Measurements from ENCODE around the gene SPTLC3.

Gene SPTLC3

GRCh38 chr20:13031751-13032150, 23.0 kb downstream of the SPTLC3 start:
- TF ChIP-seq POLR2A (IDR thresholded peaks at IDR 0.05; ENCODE audit: low read depth, low read length), result no peak
- no peak for DNase-seq (ENCODE audit: insufficient read length, low spot score)

DNA sequence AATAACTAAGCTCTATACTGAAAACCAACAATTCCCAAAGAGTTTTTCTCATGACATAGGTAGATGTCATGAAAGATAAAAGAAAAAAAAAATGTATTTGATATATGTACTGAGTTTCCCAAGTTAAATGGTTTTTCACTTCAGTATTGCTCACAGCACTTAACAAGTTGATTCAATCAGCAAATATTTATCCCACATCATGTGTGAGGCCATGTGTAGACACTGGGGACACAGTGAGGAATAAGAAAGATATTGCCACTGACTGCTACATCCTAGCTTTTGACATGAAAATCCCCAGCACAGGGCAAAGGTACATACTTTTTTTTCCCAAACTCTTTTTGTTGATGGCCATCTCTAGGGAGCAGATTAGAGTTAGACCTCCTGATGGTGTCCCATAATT, 25.3 kb downstream of the SPTLC3 start:
- FAIRE-seq (no peak), DNase-seq (ENCODE audit: insufficient read length, low spot score) (no peak)
- no peak for TF ChIP-seq POLR2A (IDR thresholded peaks at IDR 0.05; ENCODE audit: low read depth, low read length)

More at GRCh38 chr20:13031751-13032150, 23.0 kb downstream of the SPTLC3 start:
- FAIRE-seq, result no peak

- DNase-seq (ENCODE audit: insufficient read length, low spot score), result no peak
- TF ChIP-seq POLR2A (IDR thresholded peaks at IDR 0.05; ENCODE audit: low read depth, low read length), result no peak
- FAIRE-seq, result no peak
Measured at GRCh38 chr20:13034936-13035335, 26.2 kb downstream of the SPTLC3 start.

DNA sequence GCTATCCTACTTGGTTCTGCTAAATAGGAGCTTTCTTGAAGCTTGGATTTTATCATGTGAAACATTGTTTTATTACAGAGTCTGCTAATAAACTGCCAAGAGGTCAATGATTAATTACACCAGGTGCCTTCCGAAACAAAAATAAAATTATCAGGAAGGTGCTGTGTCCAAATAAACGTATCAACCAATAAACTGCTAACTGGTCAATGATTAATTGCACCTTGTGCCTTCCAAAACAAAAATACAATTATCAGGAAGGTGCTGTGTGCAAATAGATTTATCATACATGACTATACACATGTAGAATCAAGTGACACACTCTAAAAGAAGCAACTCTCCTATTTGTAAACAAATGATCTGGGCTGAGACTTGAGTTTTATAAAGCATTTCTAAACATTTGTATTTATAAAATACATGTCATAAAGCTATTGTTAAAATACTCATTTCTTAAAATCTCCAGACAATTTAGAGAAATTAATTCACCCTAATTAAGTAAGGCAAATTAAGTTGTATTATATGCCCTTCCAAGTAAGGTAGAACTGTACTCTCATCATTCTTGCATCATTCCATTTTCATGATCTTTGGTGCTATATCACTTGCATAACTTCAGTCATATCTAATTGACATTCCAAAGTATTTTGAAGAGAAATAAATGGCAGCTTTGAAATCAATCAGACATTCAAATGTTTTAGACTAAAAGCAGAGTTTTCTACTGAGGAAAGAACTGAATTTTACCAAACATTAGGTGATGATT, 26.8 kb downstream of the SPTLC3 start:
- no peak for FAIRE-seq
- DNase-seq (ENCODE audit: insufficient read length, low spot score), result no peak
- TF ChIP-seq POLR2A (IDR thresholded peaks at IDR 0.05; ENCODE audit: low read depth, low read length), result no peak

DNA sequence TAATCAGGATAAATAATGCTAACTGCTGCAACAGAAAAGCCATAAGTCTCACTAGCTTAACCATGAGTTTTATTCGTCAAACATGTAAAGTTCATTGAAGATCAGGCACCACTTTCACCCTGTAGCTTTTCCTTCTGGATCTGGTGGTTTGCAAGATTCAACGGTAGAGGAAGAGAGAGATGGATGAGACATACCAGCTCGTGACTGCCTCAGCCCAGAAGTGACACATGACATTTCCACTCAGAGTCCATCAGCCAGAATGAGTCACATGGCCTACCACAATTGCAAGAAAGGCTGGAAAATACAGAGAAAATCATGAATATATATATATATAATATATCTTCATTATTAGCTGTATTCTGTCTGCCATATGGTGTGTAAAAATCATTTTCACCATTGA, 29.0 kb downstream of the SPTLC3 start:
- FAIRE-seq (no peak), DNase-seq (ENCODE audit: insufficient read length, low spot score) (no peak)
- TF ChIP-seq POLR2A (IDR thresholded peaks at IDR 0.05; ENCODE audit: low read depth, low read length), result no peak

DNA sequence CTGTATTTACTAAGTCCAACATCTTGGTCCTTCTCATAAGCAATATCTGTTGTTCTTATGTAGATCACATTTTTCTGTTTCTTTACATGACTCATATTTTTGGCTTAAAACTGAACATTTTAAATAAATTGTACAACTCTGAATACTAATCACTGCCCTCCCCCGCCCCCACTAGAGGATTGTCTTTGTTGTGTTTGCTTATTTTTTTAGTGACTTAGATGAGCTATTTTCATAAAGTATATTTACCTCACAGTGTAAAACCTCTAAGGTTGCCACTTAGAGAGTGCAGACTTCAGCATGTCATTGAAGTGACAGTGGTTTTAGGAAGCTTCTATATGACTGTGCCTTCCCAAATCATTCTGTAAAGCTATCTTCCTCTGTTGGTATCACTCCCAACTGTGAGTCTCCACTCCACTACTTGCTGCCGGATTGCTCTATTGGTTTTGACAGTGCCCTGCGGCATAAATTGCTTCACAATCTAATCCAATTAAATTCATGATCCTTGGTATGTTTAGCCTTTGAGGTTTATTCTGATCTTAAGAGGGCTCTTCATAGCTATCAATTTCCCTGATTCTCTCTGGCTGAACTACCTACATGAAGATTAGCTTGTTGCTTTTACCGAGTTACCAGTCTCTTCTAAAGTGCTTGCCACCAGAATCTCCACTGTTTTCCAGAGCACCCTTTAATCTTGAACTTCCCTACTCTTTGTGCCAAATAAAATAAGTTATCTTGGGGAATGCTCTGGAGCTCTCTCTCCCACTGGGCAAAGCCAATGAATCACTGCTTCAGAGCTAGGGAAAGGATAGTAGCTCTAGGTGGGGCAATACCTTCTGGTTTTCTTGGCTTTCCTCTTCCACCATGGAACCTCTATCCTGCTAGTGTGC, 33.0 kb downstream of the SPTLC3 start:
- FAIRE-seq (peak; percentile 68), DNase-seq (ENCODE audit: insufficient read length, low spot score) (no peak)
- TF ChIP-seq POLR2A (IDR thresholded peaks at IDR 0.05; ENCODE audit: low read depth, low read length), result no peak

- FAIRE-seq (no peak), DNase-seq (ENCODE audit: insufficient read length, low spot score) (no peak)
- no peak for TF ChIP-seq POLR2A (IDR thresholded peaks at IDR 0.05; ENCODE audit: low read depth, low read length)
Measured at GRCh38 chr20:13042458-13042794, 33.7 kb downstream of the SPTLC3 start.

- TF ChIP-seq POLR2A (IDR thresholded peaks at IDR 0.05; ENCODE audit: low read depth, low read length), result no peak
- FAIRE-seq, result no peak
- no peak for DNase-seq (ENCODE audit: insufficient read length, low spot score)
Measured at GRCh38 chr20:13046409-13046808, 37.6 kb downstream of the SPTLC3 start.

- no peak for TF ChIP-seq POLR2A (IDR thresholded peaks at IDR 0.05; ENCODE audit: low read depth, low read length)
- no peak for DNase-seq (ENCODE audit: insufficient read length, low spot score)
- FAIRE-seq, result no peak
Measured at GRCh38 chr20:13054011-13054410, 45.2 kb downstream of the SPTLC3 start.

- no peak for TF ChIP-seq POLR2A (IDR thresholded peaks at IDR 0.05; ENCODE audit: low read depth, low read length)
- DNase-seq (ENCODE audit: insufficient read length, low spot score) (no peak), FAIRE-seq (no peak)
Measured at GRCh38 chr20:13058666-13059389, 50.1 kb downstream of the SPTLC3 start.

- DNase-seq (ENCODE audit: insufficient read length, low spot score) (no peak), FAIRE-seq (no peak)
- no peak for TF ChIP-seq POLR2A (IDR thresholded peaks at IDR 0.05; ENCODE audit: low read depth, low read length)
Measured at GRCh38 chr20:13059398-13060136, 50.8 kb downstream of the SPTLC3 start.

- DNase-seq (ENCODE audit: insufficient read length, low spot score) (no peak), FAIRE-seq (no peak)
- no peak for TF ChIP-seq POLR2A (IDR thresholded peaks at IDR 0.05; ENCODE audit: low read depth, low read length)
Measured at GRCh38 chr20:13060327-13060726, 51.6 kb downstream of the SPTLC3 start.

DNA sequence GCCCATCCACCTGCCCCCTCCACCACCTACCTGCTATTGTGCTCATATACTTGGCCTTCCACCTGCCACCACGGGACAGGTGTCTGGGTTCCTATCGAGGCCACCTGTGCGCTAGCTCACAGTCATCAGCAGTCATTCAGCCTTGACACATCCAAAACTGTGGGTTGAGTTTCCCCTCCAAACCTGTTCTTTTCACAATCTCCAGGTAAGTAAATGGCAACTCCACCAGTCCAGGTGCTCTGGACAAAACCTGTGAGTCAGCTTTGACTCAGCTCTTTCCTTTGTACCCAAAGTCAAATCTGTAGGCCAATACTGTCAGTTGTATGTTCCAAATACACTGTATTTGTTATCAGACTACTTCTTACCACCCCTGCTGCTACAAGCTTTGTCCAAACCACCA, 52.6 kb downstream of the SPTLC3 start:
- TF ChIP-seq POLR2A (IDR thresholded peaks at IDR 0.05; ENCODE audit: low read depth, low read length), result no peak
- DNase-seq (ENCODE audit: insufficient read length, low spot score) (no peak), FAIRE-seq (no peak)
